GM23248 (cell line): ENCODE measurements around the gene DLGAP3.

Source experiments
- EZH2 ChIP-seq: fragments of 200-600 bp; sonication (generic); IDR thresholded peaks from 2 replicates; pipeline ENCODE4 v1.6.1; 2018; ENCODE audit warnings: antibody characterized with exemption, mild to moderate bottlenecking; ENCODE audit not compliant: insufficient read depth, poor library complexity, severe bottlenecking
- EZH2phosphoT487 ChIP-seq: fragments of 200-600 bp; sonication (generic); IDR thresholded peaks from 2 replicates; pipeline ENCODE4 v1.6.1; 2018; ENCODE audit warnings: antibody characterized with exemption, moderate library complexity, mild to moderate bottlenecking, low read depth; ENCODE audit not compliant: insufficient read depth

GRCh38 chr1:34816332-34816731 is 113.1 kb downstream of the DLGAP3 start:
- TF ChIP-seq EZH2: no peak
- no peak for TF ChIP-seq EZH2phosphoT487
